ENCODE results near the gene ULK4. TPM values are rescaled to one million over a fixed set of nuclear protein-coding genes. Genes with fewer than 3 reads are reported as not detected.

Gene ULK4
- polyA plus RNA-seq, 1 of the 3 experiments (the other 2 are of a cell fraction), result 6.2 TPM

- Histone ChIP-seq H3K4me2 (no peak overlapping the region), H4K20me1 (ENCODE audit: insufficient read depth) (no peaks in the 10 kb centered on the region), H3K4me3 (ENCODE audit: low read depth in 2 of 2, low read length in 1 of 2) (no peak overlapping the region), H3K9me3 (0 out of 2 replicates have a peak, but pooled peaks cover 6% of the 10 kb centered on the region), H3K79me2 (ENCODE audit: insufficient read depth) (no peaks in the 10 kb centered on the region), H3K9me2 (no peaks in the 10 kb centered on the region), H3K36me3 (replicated peaks in 1 of 2; ENCODE audit: control insufficient read depth in 1 of 2, insufficient read depth in 2 of 2, low read length in 1 of 2) (peaks cover 0 to 4% of the 10 kb centered on the region in 2 experiments), H3K4me1 (ENCODE audit: control insufficient read depth in 1 of 2, insufficient read depth in 2 of 2, low read depth in 1 of 2, low read length in 1 of 2) (no peaks in the 10 kb centered on the region), H3K27me3 (ENCODE audit: insufficient read depth) (no peaks in the 10 kb centered on the region), H2AFZ (ENCODE audit: low read depth) (no peak overlapping the region), H3F3A (replicated peaks; ENCODE audit: insufficient read depth) (no peaks in the 10 kb centered on the region), H3K27ac (ENCODE audit: low read depth in 2 of 2, low read length in 1 of 2) (no peak overlapping the region), H3K9ac (no peak overlapping the region)
- POLR2A ChIA-PET, result no interaction called here
- TF ChIP-seq PBX3 (IDR thresholded peaks at IDR 0.05), result no peak
- TF ChIP-seq MAX (IDR thresholded peaks at IDR 0.05; ENCODE audit: low read depth), result no peak
- no peak for TF ChIP-seq RFX5 (IDR thresholded peaks at IDR 0.05; ENCODE audit: low read length)
- TF ChIP-seq MXI1 (IDR thresholded peaks at IDR 0.05; ENCODE audit: low read depth, low read length), result no peak
- TF ChIP-seq YY1 (IDR thresholded peaks at IDR 0.05; ENCODE audit: low read depth), result no peak
- TF ChIP-seq FOSL2 (IDR thresholded peaks at IDR 0.05; ENCODE audit: borderline replicate concordance, low read depth), result no peak
- no peak for TF ChIP-seq FOXJ3 (CRISPR knock-in tag; IDR thresholded peaks at IDR 0.05)
- TF ChIP-seq, protein P1, sequence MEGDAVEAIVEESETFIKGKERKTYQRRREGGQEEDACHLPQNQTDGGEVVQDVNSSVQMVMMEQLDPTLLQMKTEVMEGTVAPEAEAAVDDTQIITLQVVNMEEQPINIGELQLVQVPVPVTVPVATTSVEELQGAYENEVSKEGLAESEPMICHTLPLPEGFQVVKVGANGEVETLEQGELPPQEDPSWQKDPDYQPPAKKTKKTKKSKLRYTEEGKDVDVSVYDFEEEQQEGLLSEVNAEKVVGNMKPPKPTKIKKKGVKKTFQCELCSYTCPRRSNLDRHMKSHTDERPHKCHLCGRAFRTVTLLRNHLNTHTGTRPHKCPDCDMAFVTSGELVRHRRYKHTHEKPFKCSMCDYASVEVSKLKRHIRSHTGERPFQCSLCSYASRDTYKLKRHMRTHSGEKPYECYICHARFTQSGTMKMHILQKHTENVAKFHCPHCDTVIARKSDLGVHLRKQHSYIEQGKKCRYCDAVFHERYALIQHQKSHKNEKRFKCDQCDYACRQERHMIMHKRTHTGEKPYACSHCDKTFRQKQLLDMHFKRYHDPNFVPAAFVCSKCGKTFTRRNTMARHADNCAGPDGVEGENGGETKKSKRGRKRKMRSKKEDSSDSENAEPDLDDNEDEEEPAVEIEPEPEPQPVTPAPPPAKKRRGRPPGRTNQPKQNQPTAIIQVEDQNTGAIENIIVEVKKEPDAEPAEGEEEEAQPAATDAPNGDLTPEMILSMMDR (IDR thresholded peaks at IDR 0.05), result no peak
- TF ChIP-seq TEAD4 (IDR thresholded peaks at IDR 0.05; ENCODE audit: borderline replicate concordance, insufficient read depth), result no peak
- TF ChIP-seq GABPA (IDR thresholded peaks at IDR 0.05; ENCODE audit: low read depth), result no peak
- TF ChIP-seq TAF1 (IDR thresholded peaks at IDR 0.05; ENCODE audit: borderline replicate concordance, low read depth, low read length), result no peak
- no peak for TF ChIP-seq SMC3 (IDR thresholded peaks at IDR 0.05; ENCODE audit: low read depth, low read length)
- TF ChIP-seq EZH2phosphoT487 (IDR thresholded peaks at IDR 0.05; ENCODE audit: borderline replicate concordance, low read depth), result no peak
- TF ChIP-seq SIN3A (IDR thresholded peaks at IDR 0.05; ENCODE audit: borderline replicate concordance, low read depth, low read length), result no peak
- TF ChIP-seq, protein P2, sequence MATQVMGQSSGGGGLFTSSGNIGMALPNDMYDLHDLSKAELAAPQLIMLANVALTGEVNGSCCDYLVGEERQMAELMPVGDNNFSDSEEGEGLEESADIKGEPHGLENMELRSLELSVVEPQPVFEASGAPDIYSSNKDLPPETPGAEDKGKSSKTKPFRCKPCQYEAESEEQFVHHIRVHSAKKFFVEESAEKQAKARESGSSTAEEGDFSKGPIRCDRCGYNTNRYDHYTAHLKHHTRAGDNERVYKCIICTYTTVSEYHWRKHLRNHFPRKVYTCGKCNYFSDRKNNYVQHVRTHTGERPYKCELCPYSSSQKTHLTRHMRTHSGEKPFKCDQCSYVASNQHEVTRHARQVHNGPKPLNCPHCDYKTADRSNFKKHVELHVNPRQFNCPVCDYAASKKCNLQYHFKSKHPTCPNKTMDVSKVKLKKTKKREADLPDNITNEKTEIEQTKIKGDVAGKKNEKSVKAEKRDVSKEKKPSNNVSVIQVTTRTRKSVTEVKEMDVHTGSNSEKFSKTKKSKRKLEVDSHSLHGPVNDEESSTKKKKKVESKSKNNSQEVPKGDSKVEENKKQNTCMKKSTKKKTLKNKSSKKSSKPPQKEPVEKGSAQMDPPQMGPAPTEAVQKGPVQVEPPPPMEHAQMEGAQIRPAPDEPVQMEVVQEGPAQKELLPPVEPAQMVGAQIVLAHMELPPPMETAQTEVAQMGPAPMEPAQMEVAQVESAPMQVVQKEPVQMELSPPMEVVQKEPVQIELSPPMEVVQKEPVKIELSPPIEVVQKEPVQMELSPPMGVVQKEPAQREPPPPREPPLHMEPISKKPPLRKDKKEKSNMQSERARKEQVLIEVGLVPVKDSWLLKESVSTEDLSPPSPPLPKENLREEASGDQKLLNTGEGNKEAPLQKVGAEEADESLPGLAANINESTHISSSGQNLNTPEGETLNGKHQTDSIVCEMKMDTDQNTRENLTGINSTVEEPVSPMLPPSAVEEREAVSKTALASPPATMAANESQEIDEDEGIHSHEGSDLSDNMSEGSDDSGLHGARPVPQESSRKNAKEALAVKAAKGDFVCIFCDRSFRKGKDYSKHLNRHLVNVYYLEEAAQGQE (IDR thresholded peaks at IDR 0.05; ENCODE audit: low read depth, low read length), result no peak
- no peak for TF ChIP-seq USF1 (IDR thresholded peaks at IDR 0.05; ENCODE audit: borderline replicate concordance, low read depth)
- TF ChIP-seq RXRA (IDR thresholded peaks at IDR 0.05; ENCODE audit: borderline replicate concordance, low read depth), result no peak
- no peak for TF ChIP-seq FOXM1 (IDR thresholded peaks at IDR 0.05; ENCODE audit: low read depth)
- TF ChIP-seq TCF12 (IDR thresholded peaks at IDR 0.05), result no peak
- 80% methylated on average over 3 of the region's 3 CpGs for WGBS (ENCODE audit: low lambda C conversion rate)
- DNase-seq, result no peak
- CTCF ChIA-PET, result interaction anchor here (1.6 to 2.5 kb wide), 2 partner anchors 211 to 303 kb away, joined by 3 to 8 read pairs; no protein-coding TSS in a partner anchor
Measured at GRCh38 chr3:41888368-41889076, 73.4 kb downstream of the ULK4 start.
